ENCODE data around the gene AUH. TPM values are rescaled to one million over a fixed set of nuclear protein-coding genes. Genes with fewer than 3 reads are reported as not detected.

The AUH gene
- total RNA-seq, 2 donors from 2014 or later, result 27.4 to 36.1 TPM

DNA sequence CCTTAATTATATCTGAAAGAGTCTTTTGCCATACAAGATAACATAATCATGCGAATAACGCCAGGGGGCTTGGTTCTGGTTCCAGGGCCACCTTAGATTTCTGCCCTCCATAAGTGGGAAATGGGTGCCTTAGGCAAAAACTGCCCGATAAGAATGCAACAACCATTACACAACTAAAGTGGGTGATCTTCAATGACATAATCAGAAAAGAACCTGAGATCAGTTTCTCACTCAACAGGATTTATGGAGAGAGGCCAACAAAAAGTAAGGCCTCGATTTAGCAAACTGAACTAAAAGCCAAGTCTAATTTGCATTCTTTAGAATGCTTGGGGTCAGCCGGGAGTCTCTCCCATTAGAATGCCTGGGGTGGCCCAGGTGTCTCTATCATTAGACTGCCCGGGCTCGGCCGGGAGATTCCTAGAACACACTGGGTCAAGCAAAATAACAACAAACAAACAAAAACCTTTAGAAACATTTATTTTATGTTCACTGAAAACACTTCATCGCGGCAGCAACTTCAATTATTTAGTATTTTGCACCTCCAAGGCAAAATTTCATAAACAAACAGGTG lies 194.8 kb downstream of the AUH start:
- Histone ChIP-seq H3K4me1 (ENCODE audit: control insufficient read depth in 1 of 2, low read depth in 2 of 2) (no peaks in the 10 kb centered on the region), H3K36me3 (no peaks in the 10 kb centered on the region), H3K9me3 (peaks cover 3% of the 10 kb centered on the region), H3K4me3 (no peak overlapping the region), H3K27ac (no peak overlapping the region), H3K27me3 (replicated peaks; ENCODE audit: insufficient read depth) (no peaks in the 10 kb centered on the region)
- ATAC-seq (ENCODE audit: insufficient number of reproducible peaks, low FRiP score, low read depth) (no peak), DNase-seq (ENCODE audit: low spot score) (no peak)
- TF ChIP-seq CTCF (IDR thresholded peaks at IDR 0.05), result no peak

DNA sequence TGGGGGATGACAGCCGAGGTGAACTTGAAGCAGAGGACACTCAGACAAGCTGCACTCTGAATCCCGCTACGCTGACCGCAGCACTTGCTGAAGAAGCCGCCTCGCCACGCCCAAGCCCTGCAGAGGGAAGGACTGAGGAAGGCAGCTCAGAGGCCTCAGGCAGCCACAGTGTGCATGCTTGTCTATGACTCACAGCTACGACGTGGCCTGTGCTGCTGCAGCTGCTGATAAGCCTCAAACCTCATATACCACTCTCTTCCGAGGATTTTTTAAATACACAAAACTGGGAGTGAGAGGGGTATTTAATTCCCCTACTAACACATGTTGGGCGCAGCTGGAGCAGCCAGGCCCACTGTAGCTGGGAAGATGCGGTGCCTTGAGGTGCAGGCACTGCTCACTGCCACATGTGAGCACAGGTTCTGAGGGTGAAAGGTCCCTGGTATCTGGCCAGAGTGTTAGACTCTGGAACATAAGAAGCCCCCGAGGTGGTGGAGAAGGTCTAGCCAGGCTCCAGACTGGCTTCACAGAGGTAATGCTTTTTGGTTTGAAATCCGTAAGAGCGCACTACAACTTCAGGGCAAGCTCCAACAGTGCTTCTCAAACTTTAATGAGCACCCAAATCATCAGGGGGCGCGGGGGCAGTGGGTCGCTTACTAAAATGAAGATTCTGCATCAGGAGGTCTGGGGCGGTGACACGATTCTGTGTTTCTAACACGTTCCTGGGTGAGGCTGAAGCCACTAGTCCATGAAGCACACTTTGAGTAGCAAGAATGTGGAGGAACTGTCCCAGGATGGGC lies 196.8 kb downstream of the AUH start:
- Histone ChIP-seq H3K27me3 (replicated peaks; ENCODE audit: insufficient read depth) (no peaks in the 10 kb centered on the region), H3K4me1 (ENCODE audit: control insufficient read depth in 1 of 2, low read depth in 2 of 2) (peaks cover 0 to 4% of the 10 kb centered on the region in 2 donors), H3K27ac (no peak overlapping the region), H3K9me3 (no peaks in the 10 kb centered on the region), H3K4me3 (no peak overlapping the region), H3K36me3 (no peaks in the 10 kb centered on the region)
- DNase-seq (ENCODE audit: low spot score) (peak; percentile 23), ATAC-seq (ENCODE audit: insufficient number of reproducible peaks, low FRiP score, low read depth) (no peak)
- TF ChIP-seq CTCF (IDR thresholded peaks at IDR 0.05), result no peak

Other genes with a start within 250 kb of the AUH start
- gene NFIL3, start 61.9 kb upstream of the AUH start, total RNA-seq, result 10 to 100 TPM; 24.6 to 57.8 TPM

Data from thoracic aorta (tissue), 2 donors.